ENCODE measurements around the gene PSMB11.
"Not testable (repeated sequence)": the region's sequence is repeated elsewhere in the genome, so short reads cannot be mapped to it uniquely, and the experiment has no call there.

PSMB11 gene

GRCh38 chr14:23042162-23042965, at the start of gene PSMB11:
PSMB11 (plus strand) TSS chr14:23042212; CDS start chr14:23042226, 14 bp downstream.
- DNase-seq = no peak

- DNase-seq = no peak
These were observed 48.5 kb upstream of the PSMB11 start for GRCh38 chr14:22993517-22993916.

DNA sequence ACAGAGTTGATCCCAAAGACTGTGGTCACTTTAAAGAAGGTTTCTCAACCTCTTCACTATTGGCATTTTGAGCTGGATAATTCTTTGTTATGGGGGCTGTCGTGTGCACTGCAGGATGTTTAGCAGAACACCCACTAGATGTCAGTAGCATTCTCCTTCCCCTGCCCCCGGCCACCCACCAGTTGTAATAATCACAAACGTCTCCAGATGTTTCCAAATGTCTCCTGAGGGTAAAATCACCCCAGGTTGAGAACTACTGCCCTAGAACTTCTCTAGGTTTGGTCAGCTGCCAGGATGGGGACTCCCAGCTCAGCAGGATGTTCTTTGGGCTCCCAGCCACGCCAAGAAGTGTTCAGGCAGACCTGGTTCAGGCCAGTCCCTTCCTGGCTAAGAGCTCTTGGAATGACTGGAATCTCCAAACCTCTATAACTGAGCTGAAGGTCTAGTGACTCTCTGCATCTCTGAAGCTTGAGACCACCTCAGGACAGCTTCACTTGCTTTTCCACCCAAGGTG, 47.2 kb upstream of the PSMB11 start:
- no peak for DNase-seq

GRCh38 chr14:22995889-22996625, 46.0 kb upstream of the PSMB11 start:
- no peak for DNase-seq

- DNase-seq = no peak
These were observed 45.0 kb upstream of the PSMB11 start for GRCh38 chr14:22996768-22997654.

- no peak for DNase-seq
These were observed 44.2 kb upstream of the PSMB11 start for GRCh38 chr14:22997676-22998323.

DNA sequence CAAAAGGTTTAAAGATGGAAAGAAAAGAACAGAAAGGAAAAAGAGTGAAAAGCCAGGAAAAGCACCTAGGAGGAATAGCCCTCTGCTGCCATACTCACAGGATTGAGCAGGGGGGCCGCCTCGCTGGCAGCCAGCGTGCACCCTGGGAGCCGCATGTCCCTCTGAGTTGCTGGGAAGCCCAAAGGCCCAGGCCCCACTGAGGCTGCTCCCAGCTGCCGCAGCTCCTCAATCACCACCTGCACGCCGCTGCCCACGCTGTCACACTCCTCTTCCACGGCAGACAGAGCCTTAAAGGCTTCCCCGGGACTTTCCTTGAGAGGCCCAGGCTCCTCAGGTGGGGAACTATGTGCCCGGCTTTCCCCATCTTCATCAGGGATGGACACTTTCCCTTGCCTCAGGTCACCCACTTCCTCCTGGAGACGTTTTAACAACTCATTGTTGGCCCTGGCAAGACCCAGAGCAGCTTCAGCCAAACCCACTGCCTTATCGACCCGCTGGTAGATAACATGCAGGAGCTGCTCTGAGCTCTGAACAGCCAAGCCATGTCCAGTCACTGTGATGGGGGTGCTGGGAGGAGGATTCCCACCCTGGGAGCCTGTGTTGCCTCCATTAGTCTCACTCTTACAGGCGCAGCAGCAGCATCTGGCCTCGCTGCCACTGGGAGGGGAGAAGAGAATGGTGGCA, 43.5 kb upstream of the PSMB11 start:
- DNase-seq = no peak

DNA sequence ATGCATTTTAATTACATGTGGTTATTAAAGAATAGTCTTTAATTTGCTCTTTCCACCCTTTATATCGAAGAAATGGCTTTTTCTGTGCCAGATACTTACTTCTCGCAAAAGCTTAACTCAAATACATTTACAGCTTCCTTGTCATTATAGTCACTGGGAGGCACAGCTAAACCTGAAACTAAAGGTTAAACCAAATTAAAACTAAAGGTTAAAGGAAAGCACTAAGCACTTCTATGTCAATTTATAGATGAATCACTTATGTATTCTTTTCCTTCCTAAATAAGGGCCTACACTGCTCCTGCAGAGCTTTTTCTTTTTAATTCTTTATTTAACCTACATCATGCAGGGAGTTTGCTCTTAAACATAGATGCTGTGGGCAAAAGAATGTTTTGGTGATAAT, 41.2 kb upstream of the PSMB11 start:
- DNase-seq = no peak

DNA sequence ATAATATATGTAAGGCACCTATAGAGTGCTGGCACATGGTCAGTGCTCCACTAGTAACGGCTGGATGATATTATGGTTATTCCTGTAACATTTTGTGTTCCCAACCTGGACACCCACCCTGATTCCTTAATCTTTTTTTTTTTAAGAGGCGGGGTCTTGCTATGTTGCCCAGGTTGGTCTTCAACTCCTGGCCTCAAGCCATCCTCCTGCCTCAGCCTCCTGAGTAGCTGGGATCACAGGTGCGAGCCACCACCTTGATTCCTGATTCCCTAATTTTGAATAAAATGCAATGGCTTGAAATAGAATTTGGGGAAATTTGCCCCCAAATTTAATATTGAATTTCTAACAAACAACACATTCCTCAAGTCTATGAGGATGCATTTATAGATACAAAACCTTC, 39.4 kb upstream of the PSMB11 start:
- no peak for DNase-seq

GRCh38 chr14:23004274-23004673, 37.7 kb upstream of the PSMB11 start:
- not testable (repeated sequence) for DNase-seq

DNA sequence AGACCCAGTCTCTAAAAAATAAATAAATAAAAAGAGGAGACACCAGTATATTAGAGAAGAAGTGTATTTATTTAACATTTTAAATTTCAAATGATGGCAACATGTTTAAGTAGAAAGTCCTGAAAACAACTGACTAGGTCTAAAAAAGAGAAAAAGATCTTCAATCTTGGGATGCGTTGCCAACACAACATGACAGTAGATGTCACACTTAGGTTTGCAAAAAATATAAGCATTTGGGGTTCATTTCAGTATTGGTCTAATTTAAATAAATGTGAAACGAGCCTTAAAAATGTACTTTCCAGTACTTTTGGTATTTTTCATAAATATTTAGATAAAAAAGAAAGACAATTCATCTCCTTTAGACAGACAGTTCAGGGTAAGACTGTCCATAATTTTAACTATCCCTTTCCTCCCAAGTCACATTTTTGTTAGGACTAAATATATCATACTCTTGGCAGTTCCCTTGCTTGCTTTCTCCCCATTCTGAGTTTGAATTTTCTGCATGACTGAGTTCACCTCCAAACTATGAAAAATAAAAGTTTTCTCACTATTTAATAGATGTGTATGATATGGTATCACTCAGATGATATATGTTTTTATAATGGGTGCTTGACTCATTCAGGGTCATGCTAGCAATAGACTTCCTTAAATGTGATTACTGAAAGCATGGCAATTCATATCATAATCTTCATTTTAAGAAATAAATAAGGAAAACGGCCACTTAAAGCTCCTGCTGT, 36.4 kb upstream of the PSMB11 start:
- no peak for DNase-seq

DNA sequence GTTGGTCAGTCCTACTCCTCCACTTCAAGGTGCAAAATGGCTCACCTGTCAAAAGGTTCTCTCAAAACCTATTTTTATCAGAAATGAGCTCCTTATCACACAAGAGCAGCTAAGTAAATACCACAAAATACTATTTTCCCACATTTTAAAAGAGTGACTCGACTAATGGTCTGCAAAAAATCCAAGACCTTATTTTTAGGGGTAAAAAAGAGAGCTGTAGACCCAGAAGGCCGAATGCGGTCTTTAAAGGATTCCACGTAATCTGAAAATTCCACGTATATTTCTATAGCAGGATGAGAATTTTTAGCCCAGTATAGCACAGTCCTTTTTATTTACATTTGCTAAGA, 35.9 kb upstream of the PSMB11 start:
- no peak for DNase-seq

DNA sequence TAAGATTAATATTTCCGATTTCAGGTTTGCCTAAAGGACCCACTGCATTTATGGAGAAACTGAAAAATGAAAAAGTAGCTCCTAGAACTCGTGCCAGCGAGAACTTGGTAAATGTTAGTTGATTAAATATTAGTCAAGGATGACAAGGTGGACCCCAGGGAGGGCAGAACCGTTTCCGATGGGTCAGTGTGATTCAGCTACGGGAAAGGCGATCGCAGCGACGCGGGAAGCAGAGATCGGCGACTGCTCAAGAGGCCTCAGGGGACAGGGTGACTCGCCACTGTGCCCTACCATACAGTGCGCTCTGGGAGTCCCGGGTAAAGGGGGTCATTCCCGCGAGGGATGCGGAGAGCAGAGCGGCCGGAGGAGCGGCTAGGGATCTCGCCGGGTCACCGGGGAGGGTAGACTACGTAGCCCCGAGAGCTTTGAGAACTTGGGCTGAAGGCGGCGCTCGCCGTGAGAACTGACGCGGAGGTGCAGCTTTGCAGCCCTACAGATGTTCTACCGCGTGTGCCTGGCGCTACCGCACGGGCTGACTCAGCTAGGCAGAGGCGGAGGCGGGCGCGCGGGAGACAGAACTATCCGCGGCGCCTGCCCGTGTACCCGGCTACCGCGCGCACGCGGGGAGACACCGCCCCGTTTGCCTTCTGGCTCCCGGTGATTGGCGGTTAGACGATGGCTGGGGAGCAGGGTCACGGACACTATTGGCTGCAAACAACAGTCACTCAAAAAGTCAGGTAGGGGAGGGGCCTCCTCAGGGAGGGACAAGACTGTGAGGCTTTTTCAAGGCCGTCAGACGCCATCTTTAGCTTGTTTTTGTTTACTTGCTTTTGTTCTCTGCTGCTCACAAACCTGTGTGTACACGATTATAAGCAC, 35.2 kb upstream of the PSMB11 start:
- DNase-seq = peak; percentile 91

GRCh38 chr14:23008831-23009230, 33.2 kb upstream of the PSMB11 start:
- DNase-seq = peak; percentile 48

- no peak for DNase-seq
These were observed 32.5 kb upstream of the PSMB11 start for GRCh38 chr14:23009483-23009938.

DNA sequence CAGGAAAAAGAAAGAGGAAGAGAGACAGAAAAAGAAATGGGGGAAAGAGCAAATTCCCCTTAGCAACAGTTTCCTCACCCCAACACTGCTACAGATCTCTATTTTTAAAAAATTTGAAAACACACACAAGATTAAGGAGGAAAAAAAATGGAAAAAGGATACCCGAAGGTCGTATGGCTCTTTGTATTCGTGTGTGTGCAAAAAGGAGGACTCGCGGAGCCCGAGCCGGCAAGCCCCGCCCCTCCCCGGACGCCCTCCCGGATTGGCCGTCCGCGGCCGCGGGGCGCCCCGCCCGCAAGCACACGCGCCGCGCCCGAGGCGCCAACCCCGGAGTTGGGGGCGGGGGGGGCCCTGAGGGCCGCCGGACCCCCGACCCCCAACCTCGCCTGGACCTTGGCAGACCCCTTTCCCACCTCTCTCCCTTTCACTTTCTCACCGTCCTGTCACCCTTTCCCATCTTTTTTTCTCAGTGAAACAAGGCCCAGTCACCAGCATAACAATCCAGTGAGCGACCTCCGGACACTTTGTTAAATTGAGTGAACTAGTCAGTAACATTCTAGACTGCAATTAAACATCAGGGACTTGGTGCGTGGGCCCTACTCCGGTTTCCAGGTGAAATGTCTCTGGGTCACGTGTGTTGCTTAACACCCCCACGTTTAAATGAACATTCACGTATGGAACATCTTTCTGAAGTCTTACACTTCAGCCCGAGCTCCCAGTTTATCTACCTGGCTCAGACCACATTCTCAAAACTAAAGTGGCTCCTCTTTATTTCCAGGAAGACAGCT, 31.9 kb upstream of the PSMB11 start, which contains the start of gene C14orf93:
Gene C14orf93, minus strand, starts transcription at position 205 of the 788 bp plus-strand sequence. CDS start 11,120 bp downstream, outside the sequence.
- no peak for DNase-seq

DNA sequence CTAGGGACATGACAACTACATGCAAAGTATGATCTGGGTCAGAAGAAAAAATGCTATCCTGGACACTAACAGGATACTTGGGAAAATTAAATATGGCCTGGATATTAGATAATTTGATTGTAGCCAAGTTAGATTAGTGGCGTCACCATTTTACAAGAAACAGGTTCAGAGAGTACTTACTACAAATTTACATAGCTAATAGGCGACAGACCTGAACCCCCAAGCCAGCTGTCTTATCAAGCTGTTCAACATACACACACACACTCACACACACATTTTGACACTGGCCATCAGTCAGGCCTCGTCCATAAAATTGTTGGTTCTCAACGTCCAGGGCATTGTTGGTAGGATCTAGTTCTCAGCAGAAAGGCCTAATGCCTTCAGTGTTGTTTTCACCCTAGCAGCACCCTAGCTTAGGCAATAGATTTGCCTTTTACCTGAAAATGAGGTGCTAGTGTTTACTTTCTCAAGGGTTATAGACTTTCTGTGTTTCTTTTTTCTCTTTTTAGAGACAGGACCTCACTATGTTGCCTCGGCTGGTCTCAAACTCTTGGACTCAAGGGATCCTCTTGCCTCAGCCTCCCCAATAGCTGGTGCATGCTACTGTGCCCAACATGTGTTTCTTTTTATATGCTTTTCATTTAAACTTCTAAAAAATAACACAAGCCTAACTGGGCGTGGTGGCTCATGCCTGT, 28.8 kb upstream of the PSMB11 start:
- no peak for DNase-seq

DNA sequence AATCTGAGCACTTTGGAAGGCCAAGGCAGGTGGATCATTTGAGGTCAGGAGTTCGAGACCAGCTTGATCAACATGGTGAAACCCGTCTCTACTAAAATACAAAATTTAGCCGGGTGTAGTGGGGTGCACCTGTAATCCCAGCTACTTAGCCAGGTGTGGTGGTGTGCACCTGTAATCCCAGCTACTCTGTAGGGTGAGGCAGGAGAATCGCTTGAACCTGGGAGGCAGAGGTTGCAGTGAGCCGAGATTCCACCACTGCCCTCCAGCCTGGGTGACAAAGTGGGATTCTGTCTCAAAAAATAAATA, 28.3 kb upstream of the PSMB11 start:
- DNase-seq = not testable (repeated sequence)

DNA sequence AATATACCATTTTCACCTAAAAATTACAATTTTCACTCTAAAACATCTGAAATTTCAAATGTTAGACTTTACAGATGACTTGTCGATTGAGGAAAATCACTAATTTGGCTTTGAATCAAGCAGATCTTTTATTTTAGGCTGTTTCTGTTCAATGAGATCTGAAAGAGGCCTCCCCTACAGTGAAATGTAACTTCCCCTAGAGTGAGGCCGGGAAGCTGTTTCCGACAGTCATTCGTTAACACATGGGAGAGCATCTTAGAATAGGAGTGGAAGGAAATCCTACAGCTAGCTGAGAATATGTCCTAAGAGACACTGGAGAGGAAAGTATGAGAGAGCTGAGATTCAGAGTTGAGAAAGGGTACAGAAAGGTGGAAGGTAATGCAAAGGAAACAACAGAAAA, 26.4 kb upstream of the PSMB11 start:
- no peak for DNase-seq
